Activated naive CD4-positive, alpha-beta T cell treated with Interleukin-2 at 50 U/mL for 16 hours (primary cell): ENCODE measurements around the gene DMRT2.

ENCODE experiments used
- DNase-seq: peaks from one replicate; pipeline ENCODE4 v3.0.0-alpha.2; 2020

The DMRT2 gene

DNA sequence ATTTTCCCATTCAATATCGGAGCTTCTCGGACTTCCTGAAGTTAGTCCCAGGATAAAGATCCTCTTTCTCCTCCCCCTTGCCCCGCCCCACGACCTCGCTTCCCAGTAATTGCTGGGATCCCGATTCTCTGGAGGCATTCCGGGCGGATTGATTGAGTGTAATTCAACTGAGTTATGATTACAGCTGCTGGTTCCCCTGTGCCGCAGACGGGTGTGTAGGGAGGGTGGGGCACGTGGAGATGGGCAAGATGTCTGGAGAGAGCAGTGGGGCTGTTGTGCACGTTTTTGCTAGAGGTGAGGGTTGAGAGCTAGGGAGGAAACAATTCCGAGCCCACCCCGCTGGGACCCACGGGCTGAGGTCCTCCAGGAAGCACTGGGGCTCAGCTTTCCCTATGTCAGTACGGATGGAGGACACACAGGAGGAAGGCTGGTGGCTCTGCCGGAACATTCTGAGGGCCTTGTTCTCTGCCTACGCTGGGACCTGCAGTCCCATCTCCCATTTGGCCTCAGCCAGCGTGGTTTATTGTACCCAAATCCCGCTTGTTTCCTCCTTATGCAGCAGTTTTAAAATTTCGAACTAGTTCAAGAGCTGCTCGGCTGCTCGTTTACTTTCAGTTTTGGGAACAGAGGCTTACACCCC lies 2.4 kb upstream of the DMRT2 start:
- DNase-seq, result no peak

- DNase-seq, result no peak
Observed at GRCh38 chr9:1048231-1048619, 1.9 kb upstream of the DMRT2 start.

DNA sequence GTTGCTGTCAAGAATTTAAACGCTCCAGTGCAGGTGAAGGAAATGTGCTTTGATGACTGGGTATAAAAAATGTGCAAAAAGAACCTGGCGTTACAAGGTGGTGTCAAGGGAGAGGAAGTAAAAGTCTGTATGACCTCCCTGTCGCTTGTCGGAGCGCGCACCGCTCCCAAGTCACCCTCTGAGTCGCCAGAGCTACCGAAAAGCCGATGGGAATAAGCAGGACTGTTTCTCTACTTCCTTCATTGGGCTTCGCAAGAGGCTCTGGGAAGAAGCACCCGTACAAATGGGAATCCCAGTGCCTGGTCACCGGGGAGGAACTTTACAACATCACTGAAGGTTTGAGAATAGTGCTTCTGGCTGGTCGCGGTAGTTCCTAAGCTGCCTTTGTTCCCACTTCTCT lies 1.3 kb upstream of the DMRT2 start:
- DNase-seq, result no peak

GRCh38 chr9:1049641-1050040 lies 516 bp upstream of the DMRT2 start:
- DNase-seq, result no peak

DNA sequence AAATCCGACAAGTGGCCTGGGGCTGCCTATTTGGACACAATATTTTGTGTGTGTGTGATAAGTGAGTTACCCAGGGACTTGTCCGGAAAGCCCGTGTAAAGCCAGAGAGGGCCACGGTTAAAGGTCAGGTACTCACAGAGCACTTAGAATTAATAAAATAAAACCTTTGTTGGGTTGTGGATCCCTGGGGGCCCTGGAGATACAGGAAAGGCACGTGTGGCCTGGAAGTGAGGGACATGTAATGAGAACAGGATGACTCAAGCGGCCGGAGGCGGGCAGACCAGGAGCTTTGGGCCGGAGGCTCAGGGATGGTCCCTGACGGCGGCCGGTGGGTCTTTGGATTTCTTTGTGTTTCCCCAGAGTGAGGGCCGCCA lies 1.0 kb downstream of the DMRT2 start:
- DNase-seq, result no peak

DNA sequence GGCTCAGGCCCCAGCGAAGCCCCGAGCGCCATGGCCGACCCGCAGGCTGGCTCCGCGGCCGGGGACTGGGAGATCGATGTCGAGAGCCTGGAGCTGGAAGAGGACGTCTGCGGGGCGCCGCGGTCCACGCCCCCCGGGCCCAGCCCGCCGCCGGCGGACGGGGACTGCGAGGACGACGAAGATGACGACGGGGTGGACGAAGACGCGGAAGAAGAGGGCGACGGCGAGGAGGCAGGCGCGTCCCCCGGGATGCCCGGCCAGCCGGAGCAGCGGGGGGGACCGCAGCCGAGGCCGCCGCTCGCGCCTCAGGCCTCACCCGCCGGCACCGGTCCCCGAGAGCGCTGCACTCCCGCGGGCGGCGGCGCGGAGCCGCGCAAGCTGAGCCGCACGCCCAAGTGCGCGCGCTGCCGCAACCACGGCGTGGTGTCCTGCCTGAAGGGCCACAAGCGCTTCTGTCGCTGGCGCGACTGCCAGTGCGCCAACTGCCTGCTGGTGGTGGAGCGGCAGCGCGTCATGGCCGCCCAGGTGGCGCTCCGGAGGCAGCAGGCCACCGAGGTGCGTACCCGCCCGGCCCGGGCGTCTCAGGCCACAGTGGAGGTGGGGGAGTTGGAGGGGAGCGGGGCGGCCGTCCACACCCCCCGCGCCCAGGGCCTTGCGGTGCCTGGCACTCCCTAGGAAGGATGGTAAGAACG lies 1.6 kb downstream of the DMRT2 start:
- DNase-seq, result no peak

DNA sequence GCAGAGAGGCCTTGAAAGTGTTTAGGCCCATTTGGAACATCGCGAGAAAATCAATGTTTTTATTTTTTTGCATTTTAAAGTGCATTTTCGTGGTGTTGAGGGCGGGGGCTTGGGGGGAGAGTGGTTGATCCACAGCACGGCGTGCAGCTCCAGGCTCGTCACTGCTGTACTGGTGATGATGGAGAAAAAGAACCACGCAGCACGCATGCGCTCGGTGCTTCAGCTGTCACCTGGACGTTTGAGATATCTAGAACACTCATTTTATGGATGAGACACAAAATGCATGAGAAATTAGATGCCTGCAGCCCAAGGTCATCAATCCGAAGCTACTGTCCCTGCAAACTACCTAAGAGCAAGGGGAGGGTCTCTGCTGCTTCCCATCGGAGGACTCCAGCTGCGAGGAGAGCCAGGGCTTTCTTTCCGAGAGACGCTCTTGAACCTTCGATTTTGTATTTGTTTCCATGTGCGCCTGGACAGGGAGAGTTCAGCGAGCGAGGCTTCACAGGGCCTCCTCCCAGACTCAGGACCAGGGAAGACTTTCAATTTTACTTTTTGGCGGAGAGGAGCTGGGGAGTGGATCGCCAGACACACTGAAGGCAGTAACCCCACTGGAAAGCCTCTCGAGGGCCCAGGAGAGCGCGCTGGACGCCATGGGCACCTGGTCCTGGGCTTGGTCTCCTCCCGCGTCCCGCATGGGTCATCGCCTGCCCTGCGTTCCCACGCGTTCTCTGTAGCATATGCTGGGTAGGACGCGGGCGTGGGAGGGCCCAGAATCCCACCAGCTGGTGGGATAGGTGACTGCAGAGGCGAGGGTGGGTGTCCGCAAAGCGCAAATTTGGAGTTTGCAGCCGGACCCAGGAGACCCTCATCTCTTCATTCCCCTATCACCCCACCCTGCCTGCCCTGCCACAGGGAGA lies 2.5 kb downstream of the DMRT2 start:
- no peak for DNase-seq

DNA sequence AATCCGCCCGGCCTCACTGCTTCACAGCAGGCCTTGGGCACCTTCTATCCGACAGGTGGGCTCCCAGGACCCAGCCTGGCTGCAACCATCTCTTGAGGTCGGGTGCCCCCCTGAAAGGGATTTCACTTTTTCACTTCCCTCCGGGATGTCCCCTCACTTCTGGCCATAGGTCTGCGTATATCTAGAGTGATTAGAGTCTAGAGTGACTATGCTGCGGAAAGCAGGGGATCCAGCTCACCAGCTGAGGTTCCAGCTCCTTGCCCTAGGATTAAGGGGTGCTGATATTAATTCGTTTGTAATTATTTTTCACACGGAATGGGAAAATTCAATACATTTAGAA lies 3.1 kb downstream of the DMRT2 start:
- DNase-seq, result no peak

GRCh38 chr9:1053986-1054425 lies 3.8 kb downstream of the DMRT2 start:
- DNase-seq, result no peak

DNA sequence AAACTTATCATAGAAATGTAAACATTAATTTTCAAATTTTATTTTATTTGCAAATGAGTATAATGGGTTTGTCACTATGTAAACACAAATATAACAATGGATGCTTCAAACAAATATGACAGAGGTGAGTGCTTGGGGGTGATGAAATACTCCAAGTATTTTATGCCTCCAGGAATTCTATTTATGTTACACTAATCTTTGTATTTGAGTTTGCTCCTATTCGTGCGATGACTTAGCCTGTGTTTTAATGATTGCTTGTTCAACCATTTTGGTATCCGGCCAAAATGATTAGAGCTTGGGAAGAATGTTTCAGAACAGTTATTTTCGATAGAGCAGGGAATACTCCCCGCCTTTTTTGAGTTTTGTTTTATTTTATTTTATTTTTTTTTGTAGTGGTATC lies 5.0 kb downstream of the DMRT2 start:
- no peak for DNase-seq

DNA sequence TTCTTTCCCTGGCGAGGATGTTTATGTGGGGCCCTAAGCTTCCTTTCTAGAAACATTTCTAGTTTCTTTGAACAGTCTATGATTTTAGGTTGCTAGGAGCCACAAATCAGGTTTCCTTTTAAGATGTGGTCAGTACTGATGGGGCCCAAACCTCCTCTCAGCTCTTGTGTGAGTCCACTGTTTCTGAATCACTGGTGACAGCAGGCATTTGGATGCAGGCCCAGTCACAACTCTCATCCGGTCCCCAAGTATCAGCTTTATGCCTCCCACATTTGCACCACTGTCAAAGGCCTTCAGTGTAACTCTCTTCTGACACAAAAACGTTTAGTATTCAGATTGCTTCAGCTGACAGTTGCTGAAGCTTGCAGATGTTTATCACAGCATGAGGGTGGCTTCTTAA lies 7.8 kb downstream of the DMRT2 start:
- DNase-seq, result no peak

DNA sequence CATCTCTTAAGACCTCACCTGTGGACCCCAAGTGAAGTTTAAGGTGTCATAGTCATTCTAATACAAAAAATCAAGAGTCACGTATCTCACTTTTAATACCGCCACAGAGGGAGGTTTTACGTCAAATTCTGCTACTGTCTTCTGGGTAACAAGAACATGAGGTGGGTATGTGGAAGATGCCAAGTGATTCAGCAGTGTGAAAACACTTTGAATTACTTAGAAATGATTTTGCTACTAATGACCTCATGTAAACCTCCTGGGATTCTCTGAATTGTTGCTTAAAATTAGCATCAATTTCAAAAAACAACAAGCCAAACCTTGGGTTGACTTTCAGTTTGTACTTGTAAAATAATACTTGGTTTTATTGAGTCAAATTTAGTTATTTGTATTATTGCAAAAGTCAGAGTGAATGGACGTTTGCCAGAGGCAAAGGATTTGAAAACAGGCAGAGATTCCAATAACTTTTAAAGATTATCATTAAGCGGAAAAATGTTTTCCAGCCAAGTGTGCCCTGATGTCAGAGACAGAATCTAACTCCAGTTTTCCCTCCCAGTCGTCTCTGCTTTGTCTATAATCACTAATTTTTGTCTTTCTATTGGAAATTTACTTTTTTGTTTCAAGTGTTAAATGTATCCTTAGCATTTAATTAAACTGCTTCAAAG lies 8.8 kb downstream of the DMRT2 start:
- DNase-seq, result no peak

DNA sequence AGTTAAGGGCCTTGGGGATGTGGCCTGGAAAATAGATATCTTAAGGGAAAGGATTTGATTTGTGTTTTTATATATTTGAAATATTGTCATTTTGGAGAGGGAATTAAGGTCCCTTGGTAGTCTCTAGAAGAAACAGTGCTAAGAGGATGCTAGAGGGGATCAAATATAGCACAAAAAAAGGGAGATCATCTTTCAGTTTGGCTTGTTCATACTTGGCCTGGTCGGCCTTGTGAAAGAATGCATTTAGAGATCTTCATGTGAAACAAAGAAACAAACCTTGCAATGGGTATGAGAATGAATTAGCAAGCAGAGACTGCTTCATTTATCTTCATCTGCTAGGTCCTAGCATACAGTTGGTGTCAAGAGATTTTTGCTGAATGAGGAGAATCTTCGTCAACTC lies 15.0 kb downstream of the DMRT2 start:
- no peak for DNase-seq

DNA sequence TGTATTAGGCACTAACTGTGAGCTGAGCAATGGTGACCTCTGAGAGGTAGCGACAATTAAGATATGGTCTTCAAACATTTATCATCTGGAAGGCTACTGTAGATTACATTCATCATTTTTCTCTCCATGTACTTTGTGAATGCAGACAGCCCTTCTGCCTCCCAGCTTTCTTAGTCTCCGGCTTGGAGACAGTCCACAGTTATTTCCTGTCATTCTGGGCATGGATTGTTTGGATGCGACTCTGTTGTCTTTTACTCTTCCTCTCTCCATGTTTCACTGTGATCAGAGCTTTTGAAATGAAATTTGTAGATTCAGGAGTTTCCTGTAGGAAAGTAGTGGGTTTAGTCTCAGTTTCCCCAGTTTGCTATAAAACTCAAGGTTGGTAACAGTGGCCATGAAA lies 20.5 kb downstream of the DMRT2 start:
- no peak for DNase-seq

DNA sequence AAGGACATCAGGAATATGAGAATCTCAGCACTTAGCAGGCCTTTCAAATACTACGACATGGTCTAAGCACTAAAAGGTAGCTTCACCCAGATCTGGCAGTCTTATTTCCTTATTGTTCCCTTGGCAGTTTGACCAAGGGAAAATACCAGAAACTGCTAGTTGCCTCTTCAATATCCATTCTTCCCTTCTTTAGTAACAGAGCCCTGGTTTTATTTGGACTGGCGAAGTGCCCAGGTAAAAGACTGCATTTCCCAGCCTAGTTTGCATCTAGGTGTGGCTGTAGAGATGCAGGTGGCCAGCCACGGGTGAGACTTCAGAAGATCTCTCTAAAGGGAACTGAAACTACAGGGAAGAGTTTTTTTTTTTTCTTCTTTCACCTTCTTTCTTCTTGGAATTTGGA lies 21.6 kb downstream of the DMRT2 start:
- no peak for DNase-seq

DNA sequence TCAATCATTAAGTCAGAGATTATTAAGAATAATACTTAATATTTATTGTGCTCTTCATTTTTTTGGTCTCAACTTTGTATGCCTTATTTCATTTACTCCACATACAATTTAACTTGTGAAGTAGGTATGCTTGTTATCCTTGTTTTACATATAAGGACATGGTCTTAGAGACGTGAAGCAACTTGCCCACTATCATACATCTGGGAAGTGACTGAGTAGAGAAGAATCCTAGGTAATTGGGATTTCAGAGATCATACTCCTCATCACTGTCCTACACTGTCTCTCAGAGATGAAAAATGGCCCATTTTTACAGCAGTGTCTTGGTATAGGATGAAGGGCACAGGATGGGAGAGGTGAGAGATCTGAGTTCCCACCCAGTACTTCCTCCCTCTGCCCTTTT lies 23.3 kb downstream of the DMRT2 start:
- DNase-seq, result no peak

DNA sequence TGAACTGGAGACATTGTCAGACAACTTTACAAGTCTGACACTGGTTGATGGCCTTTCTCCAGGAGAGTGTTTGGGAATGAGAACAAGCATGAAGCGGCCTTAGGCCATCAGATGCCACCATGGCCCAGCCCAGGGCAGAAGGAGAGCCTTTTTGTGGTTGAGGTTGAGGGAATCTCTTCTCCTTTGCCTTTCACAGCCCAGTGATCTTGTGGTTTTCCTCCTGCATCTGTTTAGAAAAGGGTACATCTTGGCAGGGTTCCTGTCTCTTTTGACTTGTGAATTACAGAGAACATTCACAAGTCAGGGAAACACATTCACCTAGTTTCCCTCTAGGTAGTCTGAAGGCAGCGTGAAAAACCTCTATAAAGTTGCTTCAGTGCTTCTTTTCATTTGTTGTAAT lies 27.5 kb downstream of the DMRT2 start:
- no peak for DNase-seq

- no peak for DNase-seq
Observed at GRCh38 chr9:1083325-1083913, 33.3 kb downstream of the DMRT2 start.

DNA sequence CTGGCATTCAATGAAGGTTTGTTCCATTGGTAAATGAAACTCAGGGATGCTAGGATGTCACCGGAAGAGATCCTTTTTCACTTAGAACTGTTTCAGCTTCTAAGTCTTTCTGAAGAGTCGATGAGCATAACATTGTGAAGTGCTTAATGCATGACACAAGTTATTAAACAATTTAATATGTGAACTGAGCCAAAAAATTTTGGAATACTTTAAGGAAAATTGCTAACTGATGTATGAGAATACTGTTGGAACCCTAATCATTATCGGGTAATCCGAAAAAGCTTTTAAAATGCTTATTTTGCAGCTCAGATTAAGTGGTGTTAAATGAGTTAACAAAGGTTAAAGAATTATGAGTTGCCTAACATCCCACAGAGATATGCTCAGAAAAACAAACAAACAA lies 34.9 kb downstream of the DMRT2 start:
- no peak for DNase-seq

DNA sequence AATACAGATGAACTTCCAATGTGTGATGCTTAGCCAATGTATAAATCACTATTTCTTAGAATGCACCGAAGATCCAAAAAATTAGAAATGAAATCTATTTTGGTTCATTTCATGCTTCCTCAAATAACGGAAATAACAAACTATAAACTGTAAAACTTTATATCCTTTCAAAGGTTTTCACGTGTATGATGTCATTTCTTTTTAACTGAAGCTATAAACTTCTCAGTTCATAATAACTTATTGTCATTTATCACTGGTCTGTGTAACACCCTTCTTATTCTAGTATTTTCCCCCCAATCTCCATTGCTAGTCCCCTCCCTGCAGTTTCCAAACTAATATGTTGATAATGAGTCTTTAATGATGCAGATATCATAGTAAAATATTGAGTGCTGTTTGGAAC lies 36.4 kb downstream of the DMRT2 start:
- no peak for DNase-seq

GRCh38 chr9:1087120-1087881 lies 37.1 kb downstream of the DMRT2 start:
- DNase-seq, result no peak

- no peak for DNase-seq
Observed at GRCh38 chr9:1094749-1095148, 44.6 kb downstream of the DMRT2 start.
